HG02938 (cell line): ENCODE results near the gene KLHL22.
"Not testable (repeated sequence)": the region's sequence is repeated elsewhere in the genome, so short reads cannot be mapped to it uniquely, and the experiment has no call there.

Source experiments
- ATAC-seq: cut with Tn5 transposase; IDR thresholded peaks from one replicate; pipeline ENCODE4 v1.9.1; 2021; ENCODE audit warnings: mild to moderate bottlenecking, moderate library complexity; ENCODE audit not compliant: unreplicated experiment

The KLHL22 gene

DNA sequence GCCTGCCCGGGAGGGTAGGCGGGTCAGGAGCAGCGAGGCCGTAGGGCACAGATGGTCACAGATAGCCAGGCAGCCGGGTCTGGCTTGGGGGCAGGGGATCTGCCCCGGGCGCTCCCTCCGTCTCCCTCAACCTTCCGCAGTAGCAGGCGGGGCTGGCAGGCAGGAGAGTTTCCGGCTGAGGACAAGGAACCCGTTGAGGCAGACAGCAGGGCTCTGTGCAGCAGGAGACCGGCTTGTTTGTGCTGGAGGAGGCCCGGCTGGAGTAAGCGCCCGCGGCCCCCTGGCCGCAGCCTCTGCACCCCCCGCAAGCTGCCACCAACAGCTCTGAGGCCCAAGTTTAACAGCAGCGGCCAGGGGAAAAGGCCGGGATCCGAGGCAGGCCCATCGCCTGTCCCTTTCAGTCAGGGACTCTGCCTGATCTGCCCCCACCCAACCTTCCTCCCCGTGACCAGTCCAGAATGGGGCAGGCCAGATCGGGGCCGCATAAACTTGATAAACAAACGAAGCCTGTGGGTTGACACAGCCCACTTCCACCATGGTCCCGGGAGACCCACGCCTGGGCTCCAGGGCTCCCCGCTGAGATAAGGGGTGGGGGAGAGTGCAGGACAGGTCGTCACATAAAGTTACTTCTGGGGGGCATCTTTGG lies 71.6 kb downstream of the KLHL22 start:
- ATAC-seq = no peak

DNA sequence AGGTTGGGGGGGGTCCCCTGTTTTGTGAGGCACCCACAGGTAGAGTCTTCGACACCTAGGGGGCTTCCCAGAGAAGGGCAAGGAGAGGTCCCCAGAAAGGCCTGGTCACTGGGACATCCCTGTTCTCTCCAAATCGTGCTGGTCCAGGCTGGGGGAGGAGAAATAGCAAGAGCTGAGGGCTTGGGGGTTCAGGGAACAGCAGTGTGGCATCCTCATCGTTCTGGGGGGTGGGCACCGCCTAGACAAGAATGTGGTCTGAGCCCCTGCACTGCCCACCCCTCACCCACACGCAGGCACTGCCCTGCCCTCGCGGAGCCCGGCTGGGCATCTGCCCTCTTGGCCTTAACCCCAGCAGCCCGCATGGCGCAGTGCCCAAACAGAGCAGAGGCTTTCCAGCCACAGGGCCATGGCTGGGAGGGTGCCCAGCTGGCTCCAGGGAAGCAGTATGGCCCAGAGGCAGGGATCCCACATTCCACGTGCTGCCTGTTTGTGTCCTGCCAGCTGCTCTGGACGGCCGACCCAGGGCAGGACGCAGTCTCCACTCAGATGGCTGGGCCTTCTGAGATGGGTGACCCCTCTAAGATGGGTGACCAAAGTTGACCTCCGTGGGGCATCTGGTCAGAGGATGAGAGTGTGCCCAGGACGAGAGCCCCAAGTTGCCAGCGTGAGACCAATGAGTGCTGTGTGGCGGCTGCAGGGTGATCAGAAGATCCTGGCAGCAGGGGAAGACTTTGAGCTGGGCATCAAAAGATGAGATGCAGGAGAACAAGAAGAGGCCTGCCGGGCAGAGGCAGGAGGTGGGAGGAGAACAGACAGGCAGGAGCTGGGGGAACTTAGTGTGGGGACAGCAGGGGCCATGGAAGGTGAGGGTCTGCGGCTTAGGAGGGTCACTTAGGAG lies 72.3 kb downstream of the KLHL22 start:
- no peak for ATAC-seq

DNA sequence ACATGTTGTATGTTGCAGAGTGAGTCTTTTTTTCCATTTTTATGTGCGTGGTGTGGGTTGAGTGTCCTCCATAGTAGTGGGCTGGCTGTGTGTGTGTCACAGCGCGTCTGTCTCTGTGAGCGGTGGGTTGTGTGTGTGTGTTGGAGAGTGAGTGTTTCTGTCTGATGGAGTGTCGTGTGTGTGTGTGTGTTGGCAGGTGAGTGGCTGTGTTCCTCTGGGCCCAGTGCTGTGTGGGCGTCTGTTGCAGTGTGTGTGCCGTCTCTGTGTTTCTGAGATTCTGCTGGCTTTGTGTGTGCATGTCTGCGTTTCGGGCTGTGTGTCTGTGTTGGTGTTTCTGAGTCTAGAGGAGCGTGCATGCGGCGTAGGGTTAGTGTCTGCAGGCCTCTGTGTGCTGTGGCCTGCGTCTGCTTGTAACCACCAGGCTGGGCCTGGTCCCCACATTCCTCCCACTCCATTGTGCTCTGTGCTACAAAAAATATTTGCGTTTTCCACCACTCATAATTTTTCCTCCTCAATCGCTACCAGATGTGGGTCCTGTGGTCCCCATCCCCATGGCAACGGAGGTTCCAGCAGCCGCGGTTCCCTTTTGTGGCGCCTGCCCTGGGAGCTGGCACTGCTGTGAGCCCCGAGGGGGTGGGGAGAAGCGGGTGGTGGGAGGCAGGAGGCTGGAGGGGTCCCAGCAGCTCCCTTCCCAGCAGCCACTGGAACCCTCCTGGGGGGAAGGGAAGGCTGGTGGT lies 73.2 kb downstream of the KLHL22 start:
- ATAC-seq = no peak

DNA sequence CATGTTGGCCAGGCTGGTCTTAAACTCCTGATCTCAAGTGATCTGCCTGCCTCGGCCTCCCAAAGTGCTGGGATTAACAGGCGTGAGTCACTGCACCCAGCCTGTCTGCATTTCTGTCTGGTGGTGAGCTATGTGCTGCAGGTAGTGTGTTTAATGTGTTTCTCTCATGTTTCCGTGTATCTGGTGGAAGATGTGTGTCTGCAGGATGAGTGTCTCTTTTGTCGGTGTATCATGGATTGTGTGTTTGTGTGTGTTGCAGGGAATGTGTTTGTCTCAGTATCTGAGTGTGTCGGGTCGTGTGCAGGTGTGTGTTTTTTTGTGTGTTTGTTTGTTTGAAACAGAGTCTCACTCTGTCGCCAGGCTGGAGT lies 74.1 kb downstream of the KLHL22 start:
- no peak for ATAC-seq

DNA sequence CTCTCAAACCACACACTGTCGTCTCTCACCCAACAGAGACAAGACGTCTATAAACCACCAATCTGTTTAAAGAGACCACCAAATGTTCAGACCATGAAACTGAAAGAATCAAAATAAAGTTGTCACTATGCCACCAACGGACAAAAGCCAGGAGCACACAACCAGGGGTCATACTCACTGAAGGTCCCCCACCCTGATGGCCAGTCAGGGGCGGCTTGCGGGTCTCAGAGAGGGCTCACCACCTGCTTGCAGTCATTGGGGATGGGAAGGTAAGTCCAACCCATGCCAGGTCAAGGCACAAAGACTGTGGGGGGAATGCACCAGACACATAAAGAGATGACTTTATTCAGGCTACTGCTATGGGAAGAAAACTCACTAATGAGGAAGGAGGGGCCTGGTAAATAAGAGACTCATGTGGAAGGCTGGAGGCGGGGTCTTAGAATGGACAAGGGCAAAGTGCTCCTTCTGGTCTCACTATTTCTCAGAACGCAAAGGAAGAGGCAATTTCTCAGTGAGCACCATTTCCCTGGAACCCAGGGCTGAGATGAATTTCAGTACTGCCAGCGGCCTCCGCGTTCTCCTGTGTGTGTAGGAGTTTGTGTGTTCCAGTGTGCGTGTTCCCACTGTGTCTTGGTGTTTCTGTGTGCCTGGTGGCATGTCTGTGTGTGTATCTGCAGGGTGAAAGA lies 75.3 kb downstream of the KLHL22 start:
- no peak for ATAC-seq

DNA sequence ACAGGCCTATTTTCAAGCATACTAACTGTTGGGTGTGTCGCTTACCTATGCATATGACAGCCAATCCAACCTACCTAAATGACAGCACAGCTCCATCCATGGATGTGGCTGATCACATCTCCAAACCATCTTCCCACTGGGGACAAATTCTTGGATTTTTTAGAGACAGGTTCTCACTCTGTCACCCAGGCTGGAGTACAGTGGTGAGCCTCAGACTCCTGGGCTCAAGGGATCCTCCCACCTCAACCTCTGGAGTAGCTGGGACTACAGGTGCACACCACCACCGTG lies 76.0 kb downstream of the KLHL22 start:
- no peak for ATAC-seq

DNA sequence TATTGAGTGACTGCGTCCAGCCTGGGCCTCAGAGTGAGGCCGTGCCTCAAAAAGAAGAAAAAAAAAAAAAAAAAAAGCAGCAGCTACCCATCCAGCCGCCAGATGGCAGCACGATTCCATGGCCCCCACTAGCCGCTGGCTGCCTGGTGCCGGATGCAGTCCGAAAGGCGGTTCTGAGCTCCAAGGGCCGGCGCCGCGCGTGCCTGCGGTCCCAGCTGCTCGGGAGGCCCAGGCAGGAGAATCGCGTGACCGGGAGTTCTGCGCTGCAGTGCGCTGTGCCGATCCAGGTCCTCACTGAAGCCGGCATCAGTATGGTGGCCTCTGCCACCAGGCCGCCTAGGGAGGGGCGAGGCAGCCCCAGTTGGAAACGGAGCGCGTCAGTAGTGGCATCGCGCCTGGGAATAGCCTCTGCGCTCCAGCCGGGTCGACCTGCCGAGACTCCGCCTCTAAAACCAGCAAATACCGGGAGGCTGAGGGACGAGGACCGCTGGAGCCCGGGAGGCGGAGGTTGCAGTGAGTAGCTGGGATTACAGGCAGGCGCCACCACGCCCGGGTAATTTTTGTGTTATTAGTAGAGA lies 77.3 kb downstream of the KLHL22 start:
- ATAC-seq = no peak

DNA sequence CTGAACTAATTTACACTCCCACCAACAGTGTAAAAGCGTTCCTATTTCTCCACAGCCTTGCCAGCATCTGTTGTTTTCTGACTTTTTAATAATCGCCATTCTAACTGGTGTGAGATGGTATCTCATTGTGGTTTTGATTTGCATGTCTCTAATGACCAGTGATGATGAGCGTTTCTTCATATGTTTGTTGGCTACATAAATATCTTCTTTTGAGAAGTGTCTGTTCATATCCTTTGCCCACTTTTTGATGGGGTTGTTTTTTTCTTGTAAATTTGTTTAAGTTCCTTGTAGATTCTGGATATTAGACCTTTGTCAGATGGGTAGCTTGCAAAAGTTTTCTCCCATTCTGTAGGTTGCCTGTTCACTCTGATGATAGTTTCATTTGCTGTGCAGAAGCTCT lies 79.9 kb downstream of the KLHL22 start:
- ATAC-seq = not testable (repeated sequence)

DNA sequence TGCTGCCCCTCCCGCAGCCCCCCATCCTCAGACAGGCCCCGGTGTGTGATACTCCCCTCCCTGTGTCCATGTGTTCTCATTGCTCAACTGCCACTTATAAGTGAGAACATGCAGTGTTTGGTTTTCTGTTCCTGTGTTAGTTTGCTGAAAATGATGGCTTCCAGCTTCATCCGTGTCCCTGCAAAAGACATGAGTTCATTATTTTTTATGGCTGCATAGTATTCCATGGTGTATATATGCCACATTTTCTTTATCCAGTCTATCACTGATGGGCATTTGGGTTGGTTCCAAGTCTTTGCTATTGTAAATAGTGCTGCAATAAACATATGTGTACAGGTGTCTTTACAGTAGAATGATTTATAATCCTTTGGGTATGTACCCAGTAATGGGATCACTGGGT lies 80.4 kb downstream of the KLHL22 start:
- ATAC-seq = not testable (repeated sequence)

DNA sequence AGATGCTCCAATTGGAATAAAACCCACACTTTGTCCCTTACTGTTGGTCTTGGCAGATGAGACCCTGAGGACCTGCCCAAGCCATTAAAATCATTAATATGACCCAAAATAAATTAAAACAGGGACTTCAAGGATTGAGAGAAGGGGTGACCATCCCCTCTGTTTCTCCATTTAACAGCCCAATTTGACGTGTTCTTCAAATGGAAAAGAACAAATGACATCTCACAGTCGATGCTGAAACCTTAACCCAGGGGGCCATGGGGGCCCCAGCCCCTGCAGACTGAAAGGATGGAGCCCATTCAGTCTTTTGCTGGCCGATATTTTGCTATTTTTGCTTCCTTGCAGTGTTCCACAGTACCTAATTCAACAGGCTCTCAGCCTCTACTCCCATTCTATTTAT lies 81.1 kb downstream of the KLHL22 start:
- ATAC-seq = no peak

DNA sequence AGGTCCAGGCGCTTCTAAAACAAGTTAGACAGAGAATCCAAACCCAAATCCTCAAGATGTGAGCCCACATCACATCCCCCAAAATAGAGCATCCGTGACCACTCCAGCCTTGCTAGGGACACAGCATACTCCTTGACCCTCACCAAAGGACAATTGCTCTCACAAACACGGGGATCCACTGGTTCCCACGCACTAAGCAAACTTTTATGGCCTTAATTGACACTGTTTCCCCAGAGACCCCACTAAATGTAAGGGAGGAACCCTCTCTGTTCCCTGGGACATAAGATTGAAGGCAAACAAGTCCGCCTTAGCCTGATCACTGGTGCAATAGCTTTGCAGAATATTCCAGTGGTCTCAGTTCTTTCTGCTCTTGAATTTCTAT lies 81.5 kb downstream of the KLHL22 start:
- ATAC-seq = no peak

DNA sequence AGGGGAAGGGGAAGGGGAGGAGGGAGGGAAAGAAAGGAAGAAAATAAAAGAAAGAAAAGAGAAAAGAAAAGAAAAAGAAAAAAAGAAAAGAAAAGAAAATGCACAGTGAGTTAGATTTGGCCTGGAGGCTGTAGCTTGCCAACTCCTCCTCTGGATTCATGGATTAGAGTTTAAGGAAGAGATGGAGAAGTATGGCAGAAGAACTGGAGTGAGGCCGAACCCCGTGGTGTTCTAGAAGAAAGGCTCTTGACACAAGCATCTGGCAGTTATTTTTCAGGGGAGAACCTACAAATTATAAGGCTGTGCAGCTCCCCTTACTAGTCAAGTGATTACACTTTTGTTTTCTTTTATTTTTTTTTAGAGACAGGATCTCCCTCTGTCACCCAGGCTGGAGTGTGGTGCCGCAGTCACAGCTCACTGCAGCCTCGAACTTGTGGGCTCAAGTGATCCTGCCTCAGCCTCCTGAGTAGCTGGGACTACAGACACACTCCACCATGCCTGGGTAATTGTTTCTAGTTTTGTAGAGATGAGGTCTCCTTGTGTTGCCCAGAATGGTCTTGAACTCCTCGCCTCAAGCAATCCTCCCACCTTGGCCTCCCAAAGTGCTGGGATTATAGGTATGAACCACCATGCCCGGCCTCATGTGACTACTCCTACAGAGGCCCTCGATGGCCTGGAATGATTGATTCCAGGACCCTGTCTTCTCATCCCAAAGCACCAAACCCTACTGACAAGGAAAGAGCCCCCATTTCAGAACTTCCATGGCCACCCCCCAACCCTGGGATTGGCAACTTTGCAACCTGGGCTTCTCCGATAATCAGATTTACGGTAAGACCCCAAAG lies 82.2 kb downstream of the KLHL22 start:
- ATAC-seq = no peak

DNA sequence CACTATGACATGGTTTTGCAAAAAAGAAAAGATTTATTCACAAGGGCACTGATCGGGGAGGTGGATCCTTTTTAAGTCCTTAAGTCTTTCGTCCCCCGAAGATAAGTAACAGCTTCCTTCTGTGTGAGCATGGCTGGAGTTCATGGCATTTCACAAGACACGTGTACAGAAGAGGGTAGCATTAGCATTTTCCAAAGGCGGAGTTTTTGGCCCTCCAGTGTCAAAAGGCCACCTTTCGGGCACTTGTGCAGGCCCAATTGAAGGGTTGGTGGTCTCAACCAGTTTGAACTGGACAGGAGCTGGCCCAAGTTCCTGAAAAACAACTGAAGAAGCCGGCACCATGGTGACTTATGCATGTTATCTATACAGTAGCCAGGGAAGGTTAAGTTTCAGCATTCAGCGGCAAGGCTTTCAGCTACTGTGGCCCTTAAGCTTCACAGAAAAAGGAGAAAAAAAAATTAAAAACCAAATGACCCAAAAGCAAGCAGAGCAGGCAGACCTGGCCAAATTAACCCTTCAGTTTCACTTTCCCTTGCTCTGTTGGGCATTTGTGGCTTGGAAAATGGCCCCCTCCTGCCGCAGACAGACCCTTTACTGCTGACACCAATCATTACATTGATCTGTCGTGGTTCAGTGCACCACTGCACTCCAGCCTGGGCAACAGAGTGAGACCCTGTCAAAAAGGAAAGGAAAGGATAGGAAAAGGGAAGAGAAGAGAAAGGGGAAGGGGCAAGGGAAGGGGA lies 83.0 kb downstream of the KLHL22 start:
- ATAC-seq = no peak

DNA sequence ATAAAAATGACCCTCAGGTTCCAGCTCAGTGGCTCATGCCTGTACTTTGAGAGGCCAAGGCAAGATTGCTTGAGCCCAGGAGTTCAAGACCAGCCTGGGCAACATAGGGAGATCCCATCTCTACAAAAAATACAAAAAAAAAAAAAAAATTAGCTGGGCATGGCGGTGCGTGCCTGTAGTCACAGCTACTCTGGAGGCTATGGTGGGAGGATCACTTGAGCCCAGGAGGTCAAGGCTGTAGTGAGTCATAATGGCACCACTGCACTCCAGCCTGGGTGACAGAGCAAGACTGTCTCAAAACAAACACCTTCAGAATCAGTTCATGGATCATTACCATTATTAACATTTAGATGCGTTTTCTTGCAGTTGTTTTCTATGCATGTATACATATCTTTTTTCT lies 86.2 kb downstream of the KLHL22 start:
- ATAC-seq = not testable (repeated sequence)

DNA sequence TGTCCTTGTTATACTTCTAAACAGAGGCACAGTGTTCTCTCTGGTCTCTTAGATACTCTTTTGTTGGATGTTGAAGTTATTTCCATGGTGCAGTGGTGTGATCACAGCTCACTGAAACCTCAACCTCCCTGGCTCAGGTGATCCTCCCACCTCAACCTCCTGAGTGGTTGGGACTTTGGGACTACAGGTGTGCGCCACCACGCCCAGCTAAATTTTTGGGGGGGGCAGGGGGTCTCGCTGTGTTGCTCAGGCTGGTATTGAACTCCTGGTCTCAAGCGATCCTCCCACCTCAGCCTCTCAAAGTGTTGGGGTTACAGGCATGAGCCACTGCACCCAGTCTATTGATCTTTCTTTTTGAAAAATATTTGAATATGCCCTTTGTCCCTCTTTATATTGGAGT lies 86.7 kb downstream of the KLHL22 start:
- ATAC-seq = no peak

DNA sequence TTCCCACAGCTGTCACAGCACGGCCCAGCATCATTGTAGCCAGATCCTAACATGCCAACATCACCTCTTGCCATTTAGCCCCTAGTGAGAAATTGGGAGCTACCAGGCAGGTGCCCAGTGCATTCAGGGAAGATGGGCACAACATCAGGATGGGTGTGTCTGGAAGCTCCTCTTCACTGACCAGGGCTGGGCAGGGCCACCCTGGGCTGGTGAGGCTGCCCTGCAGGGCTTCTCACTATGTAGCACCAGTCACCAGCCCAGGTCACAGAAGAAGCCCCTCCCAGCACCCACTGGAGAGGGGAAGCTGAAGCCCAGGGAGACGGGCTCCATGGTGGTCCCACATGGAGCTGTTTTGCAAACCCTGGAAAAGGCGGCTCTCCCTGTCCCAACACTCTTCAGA lies 87.8 kb downstream of the KLHL22 start:
- ATAC-seq = no peak

DNA sequence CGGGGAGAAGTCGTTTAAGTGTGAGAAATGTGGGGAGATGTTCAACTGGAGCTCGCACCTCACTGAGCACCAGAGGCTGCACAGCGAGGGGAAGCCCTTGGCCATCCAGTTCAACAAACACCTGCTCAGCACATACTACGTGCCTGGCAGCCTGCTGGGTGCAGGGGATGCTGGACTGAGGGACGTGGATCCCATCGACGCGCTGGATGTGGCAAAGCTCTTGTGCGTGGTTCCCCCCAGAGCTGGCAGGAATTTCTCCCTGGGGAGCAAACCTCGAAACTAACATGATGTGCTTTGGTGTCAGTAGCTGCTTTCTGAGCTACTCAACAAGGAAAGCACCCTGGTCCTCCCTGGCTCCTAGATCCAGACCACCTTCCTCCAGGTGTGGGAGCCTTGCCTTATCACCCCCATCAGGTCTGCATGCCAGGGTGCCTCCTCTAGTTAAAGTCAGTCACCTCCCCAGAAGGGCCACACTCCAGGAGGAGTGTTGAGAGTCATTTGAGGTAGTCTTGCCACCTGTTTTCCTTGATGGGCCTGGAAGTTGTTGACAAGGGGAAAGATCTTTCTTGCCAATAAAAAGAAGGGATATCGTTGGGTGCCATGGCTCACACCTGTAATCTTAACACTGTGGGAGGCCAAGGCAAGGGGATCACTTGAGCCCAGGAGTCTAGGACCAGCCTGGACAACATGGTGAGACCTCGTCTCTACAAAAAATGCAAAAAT lies 88.7 kb downstream of the KLHL22 start:
- no peak for ATAC-seq

DNA sequence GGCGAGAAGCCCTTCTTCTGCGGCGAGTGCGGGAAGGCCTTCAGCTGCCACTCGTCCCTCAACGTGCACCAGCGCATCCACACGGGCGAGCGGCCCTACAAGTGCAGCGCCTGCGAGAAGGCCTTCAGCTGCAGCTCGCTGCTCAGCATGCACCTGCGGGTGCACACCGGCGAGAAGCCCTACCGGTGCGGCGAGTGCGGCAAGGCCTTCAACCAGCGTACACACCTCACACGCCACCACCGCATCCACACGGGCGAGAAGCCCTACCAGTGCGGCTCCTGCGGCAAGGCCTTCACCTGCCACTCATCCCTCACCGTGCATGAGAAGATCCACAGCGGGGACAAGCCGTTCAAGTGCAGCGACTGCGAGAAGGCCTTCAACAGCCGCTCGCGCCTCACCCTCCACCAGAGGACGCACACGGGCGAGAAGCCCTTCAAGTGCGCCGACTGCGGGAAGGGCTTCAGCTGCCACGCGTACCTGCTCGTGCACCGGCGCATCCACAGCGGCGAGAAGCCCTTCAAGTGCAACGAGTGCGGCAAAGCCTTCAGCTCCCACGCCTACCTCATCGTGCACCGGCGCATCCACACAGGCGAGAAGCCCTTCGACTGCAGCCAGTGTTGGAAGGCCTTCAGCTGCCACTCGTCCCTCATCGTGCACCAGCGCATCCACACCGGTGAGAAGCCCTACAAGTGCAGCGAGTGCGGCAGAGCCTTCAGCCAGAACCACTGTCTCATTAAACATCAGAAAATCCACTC lies 89.5 kb downstream of the KLHL22 start:
- no peak for ATAC-seq
